ENCODE measurements around the gene TSPAN4.

TSPAN4 gene, protein sequence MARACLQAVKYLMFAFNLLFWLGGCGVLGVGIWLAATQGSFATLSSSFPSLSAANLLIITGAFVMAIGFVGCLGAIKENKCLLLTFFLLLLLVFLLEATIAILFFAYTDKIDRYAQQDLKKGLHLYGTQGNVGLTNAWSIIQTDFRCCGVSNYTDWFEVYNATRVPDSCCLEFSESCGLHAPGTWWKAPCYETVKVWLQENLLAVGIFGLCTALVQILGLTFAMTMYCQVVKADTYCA

DNA sequence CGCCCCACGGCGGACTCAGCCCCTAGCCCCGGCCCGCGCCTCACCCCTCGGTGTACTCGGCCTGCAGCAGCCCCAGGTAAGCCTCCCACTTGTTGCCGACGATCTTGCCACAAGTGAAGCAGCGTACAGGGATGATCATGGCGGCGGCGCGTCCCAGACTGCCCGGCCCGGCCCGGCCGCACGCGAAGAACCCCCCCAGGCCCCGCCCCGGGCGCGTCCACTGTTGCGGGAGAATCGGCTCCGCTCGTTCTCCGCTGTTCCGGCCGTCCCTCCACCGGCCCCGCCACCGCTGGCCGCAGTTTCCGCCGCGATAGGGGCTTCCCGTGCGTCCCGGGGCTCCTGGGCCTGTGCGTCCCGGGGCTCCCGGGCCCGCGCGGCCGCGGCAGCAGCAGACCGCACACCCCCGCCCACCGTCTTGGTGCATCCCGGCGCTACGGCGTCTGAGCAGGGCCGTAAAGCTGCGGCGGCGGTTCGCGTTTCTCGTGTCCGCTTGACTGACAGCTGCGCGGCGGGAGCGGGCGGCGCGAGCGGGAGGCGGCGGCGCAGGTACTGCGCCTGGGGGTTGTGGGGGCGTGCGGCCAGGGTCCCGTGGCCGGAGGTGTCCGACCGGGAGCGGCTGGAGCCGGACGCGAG lies at the start of gene TSPAN4, which contains the start of gene POLR2L:
Gene TSPAN4 (plus strand): TSS at position 483 of the 633 bp plus-strand sequence. CDS start 7,453 bp downstream, outside the sequence.
Gene POLR2L (minus strand): TSS at position 160 of the 633 bp plus-strand sequence. CDS start 21 bp downstream, at position 139.
- peak; percentile 73 for DNase-seq (ENCODE audit: low spot score)
- FAIRE-seq: no peak

DNA sequence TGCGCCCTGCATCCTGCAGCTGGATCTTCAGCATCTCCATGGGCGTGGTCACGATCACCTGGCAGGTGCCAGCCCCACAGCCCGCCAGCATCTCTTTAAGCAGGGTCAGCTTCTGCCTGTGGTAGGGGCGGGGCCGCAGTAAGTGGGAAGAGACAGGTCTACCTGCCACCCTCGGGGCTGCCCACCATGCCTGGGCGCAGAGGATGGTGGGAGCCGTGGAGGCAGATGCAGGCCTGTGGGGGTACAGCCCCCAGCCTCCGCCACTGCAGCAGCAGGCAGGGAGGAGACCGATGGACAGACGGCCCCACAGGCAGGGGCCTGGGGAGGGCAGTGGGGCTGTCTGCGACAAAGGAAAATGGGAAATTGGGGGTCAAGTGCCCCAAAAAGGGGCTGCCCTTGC lies 49.8 kb upstream of the TSPAN4 start:
- FAIRE-seq (no peak), DNase-seq (ENCODE audit: low spot score) (no peak)

DNA sequence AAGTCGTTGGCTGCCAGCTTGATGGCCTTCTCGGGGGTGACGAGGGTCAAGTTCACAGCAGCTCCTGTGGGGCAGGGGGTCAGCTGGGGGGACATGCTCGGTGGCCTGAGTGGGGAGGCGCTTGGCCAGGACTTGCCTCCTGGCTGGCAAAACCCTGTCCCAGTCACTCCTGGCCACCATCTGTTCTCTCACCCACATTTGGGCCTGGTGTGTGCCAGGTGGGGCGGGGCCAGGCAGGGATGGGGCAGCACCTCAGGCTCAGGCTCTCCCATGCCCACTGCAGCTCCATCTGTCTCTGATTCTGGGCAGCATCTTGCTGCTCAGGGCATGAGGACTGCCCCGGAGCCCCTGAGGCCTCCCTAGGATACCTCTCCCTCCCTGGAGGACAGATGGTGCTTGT lies 49.1 kb upstream of the TSPAN4 start:
- FAIRE-seq (no peak), DNase-seq (ENCODE audit: low spot score) (no peak)

DNA sequence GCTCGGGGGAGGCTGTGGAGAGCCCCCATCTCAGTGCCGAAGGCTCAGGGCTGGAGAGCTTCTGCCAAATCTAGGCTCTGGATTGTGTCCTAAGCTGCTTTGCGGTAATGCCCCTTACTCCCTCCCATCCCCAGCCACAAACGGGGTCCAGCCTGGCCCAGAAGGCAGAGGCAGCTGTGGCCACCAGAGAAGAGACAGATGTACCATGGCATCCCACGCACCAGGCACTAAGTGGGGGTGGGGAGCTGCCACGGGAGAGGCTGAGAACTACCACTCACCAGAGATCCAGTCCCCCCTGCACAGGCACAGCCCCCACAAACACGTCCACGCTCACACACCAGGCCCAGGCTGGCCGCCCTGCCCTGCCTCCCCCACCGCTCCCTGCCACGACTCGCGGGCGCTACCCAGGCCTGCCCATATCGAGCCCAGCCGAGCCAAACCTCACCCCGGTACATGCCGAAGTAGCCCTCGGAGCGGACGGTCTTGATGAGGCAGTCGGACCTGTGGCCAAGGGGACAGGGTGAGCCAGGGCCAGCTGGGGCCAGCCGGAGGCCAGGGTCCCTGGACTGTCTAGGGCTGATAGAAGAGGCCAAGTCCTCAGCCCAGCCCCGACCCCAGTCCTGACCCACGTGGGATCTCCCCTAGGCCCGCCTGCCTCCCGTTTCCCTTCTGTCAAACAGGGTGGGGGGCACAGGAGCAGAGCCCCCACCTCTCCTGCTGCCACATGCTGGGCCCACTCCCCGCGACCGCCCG lies 48.5 kb upstream of the TSPAN4 start:
- DNase-seq (ENCODE audit: low spot score) (no peak), FAIRE-seq (no peak)

DNA sequence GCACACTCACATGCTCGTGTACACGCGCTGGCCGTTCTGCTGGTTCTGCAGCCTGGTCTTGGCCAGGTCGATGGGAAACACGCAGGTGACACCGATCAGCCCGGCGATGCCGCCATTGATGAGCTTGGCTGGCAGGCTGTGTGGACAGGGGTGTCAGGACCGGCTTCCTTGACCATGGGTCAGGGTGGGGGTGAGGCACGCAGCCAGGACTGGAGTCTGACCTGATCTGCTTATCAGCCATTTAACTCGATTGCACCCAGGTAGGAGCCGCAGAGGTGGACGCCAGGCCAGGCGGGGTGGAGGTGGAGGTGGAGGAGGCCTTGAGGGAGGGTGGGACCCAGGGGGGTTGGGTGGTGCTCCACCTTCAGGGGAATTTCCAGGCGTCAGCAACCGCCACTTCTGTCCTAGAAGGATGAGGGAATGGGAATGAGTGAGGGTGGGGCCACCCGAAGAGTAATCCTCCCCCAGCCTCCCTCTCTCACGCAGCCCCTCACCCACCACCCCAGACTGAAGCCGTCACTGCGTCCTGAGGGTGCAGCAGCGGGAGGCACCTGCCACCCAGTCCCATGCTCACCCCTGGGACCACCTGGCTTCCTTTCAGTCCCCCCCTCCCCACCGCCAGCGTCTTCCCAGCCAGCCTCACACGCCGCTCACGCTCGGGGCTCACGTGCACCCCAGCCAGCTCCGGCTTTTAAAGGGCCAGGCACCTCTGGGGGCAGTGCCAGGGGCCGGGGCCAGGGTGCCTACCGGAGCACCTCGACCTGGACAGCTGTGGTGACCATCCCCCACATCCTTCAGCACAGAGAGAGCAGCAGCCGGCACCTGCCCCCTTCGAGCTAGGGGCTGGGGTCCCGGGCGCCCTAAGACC lies 47.7 kb upstream of the TSPAN4 start:
- DNase-seq (ENCODE audit: low spot score): no peak
- no peak for FAIRE-seq

DNA sequence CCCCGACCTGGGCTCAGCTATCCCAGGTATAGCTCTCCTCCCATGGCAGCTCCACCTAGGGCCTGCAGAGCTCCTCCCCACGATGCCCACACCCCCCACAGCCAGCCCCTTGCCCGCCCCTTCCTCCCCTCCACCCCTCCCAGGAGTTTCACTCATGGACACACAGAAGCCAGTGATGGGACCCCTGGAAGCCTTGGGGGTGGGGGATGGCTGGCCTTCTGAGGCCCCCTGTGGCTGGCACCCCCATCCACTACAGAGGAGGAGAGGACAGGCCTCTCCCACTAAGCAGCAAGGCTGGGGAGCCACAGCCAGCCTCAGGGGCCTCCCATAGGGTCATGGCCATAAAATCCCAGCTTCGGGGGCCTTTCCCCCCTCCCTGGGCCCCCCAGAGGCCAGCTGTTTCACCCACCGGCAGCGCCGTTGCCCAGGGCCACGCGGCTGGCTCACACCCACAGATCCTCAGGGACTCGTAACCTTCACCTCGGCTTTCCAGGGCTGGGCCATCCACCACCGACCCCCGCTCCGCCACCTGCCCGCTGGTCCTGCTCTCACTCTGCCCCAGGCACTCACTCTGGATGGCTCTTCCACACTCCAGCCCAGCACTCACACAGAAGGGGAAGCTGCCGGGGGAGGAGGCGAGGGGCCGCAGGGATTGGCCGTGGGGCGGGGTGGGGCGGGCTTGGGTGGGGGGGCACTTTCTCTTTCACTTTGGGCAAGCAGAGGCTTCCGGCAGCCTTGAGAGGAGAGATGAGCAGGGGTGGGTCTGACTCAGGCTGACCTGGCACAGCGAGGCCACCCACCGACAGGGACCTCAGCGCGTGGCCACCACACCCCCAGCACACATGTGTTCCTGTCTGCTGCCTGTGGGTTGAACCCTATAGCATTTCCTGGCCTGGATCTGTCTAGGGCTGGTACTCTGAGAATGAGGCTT lies 46.8 kb upstream of the TSPAN4 start:
- FAIRE-seq: peak; percentile 39
- peak; percentile 93 for DNase-seq (ENCODE audit: low spot score)

DNA sequence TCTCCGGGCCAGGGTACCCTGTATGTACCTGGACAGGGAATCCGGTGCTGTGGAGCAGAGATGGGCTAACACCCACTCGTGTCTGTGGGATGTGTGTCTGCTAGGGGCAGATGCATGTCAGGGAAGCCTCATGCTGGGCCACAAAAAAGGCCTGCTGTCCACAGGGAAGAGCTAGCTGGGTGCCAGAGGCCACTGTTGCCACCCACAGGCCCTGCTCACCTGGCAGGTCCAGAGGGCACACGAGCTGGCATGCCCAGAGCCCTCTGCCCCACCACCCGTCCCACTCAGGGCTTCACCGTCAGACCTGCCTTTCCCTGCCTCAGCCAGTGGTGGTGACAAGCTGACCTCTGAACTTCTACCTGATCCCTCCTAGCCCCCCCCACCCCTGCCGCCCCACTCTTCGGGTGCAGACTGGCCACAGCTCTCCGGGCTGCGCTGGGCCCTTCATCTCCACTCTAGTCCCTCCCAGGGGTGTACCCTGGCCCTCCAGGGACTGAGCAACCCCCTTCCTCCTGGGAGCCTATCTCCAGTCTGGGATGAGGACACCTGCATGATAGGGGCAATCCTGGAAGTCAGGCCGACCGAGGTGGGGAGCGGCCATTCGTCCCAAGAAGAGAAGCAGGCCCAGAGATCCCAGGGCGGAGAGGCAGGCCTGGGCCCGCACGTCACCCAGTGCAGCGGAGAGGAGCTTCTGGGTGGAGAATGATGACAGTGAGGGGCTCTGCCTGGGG lies 45.9 kb upstream of the TSPAN4 start:
- DNase-seq (ENCODE audit: low spot score) (no peak), FAIRE-seq (no peak)

DNA sequence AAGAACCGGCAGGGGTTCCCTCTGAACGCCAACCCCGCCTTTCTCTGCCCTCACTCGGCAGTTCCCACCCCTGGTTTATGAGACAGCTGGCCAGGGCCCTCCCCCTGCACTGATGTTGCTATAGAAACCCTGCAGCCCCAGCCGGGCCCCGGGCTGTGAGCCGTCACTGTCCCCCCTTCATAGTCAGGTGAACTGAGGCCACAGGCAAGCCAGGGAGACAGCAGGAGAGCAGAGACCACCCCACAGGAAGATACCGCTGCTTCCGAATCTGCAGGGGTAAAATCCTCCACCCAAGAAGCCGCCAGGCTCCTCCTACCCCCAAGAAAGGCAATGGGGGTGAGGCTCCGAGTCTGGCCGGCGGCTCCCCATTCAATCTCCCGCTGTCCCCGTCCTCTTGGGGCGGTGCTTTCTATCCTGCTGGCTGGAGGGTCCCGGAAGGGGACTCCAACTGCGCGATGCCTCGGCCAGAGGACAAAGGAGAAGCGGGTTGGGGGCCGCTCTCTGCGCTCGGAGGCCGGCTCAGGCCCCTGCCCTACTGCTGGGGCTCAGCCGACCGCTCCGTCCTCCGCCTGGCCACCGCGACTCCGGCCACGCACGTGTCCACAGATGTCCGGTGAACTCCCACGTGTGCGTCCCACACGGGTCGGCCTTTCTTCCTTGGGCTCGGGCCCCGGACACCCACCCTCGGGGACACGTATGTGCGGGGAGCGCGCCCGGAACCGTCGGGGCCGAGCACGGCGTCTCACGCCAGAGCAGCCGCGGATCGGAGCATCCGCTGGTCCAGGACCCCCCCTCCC lies 45.2 kb upstream of the TSPAN4 start:
- FAIRE-seq (no peak), DNase-seq (ENCODE audit: low spot score) (peak; percentile 60)

DNA sequence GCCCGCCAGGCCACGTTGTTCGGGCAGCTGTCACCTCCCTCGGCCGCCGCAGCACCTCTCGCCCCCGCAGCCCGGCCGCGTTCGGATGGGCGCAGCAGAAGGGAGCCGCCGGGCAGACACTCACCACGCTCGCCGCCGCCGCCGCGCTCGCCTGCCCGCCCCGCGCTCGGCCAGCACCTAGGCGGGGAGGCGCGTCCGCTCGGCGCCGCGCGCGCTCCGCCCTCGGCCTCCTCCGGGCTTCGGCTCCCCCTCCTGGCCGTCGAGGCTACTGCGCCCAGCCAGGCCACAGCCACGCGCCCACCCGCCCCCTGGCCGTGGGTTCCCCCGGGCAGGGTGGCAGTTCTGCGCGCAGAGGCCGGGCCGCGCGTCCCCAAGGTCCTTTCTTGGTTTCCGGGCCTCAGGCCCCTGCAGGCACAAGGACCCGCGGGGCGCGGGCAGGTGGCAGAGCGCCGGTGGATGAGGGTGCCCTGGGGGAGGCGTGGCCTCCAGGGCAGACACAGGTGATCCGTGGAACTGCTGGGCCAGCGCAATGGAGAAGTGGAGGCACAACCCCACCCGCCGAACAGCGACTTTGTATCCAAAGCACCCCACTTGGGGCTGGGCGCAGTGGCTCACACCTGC lies 44.4 kb upstream of the TSPAN4 start, which contains the start of gene SLC25A22:
Gene SLC25A22 (minus strand): TSS at position 189 of the 621 bp plus-strand sequence. CDS start 3,275 bp downstream, outside the sequence.
- FAIRE-seq (no peak), DNase-seq (ENCODE audit: low spot score) (peak; percentile 41)

DNA sequence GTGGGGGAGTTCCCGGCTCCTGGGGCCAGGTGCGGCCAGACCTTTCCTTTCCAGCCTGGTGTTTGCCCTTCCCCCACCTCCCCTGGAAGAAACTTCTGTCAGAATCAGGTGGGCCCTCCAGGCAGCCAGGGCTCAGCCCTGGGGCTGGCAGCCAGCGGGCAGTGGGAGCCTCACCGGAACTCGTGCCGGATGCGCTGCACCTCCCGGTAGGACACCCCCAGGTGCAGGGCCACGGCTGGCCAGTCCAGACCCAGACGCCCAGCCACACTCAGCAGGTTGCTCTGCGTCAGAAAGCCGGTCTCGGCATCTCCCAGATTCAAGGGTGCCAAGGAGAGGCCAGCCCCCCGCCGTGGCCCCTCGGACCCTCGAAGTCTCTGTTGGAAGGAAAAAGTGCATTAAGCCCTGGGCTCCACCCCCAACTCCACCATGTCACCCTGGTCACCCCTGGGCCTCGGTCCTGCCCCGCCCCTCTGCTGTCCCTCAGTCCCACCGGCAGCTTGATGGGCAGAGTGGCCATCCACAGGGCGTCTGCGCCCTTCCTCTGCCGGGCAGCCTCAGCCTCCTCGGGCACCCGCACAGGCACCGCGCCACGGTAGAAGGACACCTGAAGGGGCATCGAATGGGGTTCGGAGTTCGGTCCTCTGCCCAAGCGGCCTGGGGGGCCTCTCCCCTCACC lies 42.9 kb upstream of the TSPAN4 start:
- no peak for DNase-seq (ENCODE audit: low spot score)
- no peak for FAIRE-seq

DNA sequence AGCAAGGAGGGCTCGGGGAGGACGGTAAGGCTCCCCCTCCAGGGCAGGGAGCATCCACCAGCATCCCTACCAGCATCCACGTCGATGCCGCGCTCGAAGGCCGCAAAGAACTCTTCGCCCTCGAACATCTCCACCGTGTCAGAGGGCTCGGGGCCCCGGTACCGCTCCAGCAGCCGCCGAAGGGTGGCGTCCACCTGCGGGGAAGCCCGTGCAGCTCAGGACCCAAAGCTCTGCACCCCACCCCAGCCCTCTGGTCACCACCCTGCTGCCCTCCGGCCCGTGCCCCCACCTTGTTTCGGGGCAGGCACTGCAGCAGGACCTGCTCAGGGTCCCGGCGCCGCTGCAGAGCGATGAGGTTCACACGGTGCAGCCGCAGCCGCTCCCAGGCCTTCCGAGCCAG lies 42.2 kb upstream of the TSPAN4 start:
- FAIRE-seq (no peak), DNase-seq (ENCODE audit: low spot score) (no peak)

DNA sequence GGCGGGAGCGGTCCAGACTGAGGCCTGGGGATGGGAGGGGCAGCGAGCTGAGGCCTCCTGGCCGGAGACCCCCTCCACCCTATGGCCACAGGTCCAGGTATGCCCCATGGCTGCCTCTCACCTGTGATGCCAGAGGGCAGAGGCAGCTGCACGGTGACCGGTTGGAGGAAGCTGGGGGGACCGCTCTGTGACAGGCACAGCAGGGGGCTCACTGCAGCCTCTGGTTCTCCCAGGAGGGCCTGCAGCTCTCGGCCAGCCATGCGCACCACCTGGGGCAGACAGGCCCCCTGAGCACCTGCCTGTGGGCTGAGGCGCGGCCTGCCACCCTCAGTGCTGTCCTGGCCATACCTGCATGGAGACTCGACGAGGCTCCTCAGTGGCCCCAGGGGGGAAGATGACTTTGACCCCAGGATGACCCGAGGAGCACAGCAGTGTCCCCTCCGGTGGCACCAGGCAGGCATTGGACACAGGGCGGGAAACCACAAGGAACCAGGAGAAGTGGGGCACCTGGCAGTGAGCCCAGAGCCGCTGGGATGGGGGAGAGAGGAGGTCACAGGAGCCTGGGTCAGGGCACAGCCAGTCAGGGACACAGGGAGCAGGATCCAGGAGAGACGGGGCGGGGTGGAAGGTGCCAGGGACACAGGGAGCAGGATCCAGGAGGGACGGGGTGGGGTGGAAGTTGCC lies 41.4 kb upstream of the TSPAN4 start:
- DNase-seq (ENCODE audit: low spot score): no peak
- FAIRE-seq: no peak

DNA sequence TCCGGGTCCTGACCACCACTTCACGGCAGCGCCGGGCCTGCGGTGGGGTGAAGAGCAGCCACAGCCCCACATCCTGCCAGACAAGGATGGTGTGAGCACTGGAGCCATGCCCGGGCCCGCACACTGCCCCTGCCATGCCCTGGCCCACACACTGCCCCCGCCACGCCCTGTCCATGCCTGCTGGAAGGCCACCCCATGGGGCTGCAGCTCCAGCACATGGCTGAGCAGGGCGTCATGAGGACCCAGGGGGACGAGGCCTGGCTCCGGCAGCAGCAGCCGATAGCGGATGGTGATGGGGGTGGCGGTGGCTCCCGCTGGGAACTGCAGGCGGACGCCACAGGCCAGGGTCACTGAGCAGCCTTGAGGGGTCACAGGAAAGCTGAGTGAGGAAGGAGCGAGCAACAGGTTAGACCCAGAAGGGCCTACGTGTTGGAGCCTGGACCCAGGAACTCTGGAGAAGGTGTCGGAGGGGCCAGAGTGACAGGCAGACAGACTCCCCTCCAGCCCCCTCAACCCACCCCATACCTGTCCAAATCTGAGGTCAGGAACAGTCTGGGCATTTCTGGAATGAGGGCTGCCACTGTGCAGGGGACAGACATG lies 40.5 kb upstream of the TSPAN4 start:
- DNase-seq (ENCODE audit: low spot score) (no peak), FAIRE-seq (no peak)

DNA sequence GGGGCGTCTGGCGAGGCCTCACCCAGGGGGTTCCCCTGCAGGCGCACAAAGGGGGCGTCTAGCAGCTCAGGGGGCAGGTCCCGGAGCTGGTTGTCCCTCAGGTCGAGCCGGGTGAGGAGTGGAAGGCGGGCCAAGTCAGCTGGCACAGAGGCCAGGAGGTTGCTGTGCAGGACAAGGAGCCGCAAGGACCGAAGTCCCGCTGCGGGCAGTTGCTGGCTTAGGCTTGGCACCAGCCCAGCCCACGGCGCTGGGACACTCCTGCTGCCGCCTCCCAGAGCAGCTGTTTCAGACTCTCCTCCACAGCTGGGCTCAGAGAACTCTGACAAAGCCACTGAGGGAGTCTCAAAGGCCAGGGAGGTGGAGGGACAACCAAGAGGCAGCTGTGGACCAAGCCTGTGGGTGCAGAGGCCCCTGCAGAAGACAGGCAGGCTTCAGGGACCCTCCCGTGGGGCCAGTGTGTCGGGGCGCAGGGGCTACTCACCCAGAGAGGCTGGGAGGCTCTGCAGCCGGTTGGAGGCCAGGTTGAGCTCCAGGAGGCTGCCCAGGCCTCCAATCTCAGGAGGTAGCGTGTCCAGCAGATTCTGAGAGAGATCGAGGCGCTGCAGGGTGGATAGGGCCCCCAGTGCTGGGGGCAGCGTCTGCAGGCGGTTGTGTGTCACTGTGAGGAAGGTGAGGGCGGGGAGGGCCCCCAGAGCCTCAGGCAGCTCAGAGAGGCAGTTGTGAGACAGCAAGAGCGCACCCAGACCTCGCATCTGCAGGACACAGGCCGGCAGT lies 39.8 kb upstream of the TSPAN4 start:
- DNase-seq (ENCODE audit: low spot score): no peak
- no peak for FAIRE-seq

DNA sequence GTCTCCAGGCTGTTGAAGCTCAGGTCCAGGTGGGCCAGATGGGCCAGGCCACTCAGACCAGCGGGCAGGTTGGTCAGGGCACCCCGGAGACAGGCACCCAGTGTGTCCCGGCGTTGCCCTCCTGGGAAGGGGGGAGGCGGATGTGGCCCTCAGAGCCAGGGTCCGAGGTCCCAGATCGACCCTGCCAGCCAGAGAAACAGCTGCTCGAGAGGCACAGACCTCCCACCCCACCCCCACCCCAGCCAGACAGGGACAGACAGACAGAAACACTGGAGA lies 39.2 kb upstream of the TSPAN4 start:
- no peak for FAIRE-seq
- no peak for DNase-seq (ENCODE audit: low spot score)

Measured in RCC 7860 (cell line).